ENCODE data around the gene POLD4. TPM values are rescaled to one million over a fixed set of nuclear protein-coding genes. Genes with fewer than 3 reads are reported as not detected.
"Not testable (repeated sequence)": the region's sequence is repeated elsewhere in the genome, so short reads cannot be mapped to it uniquely, and the experiment has no call there.

POLD4 gene
- total RNA-seq, 3 donors from 2014 or later, result 16.4 to 23.8 (median 22.0) TPM

DNA sequence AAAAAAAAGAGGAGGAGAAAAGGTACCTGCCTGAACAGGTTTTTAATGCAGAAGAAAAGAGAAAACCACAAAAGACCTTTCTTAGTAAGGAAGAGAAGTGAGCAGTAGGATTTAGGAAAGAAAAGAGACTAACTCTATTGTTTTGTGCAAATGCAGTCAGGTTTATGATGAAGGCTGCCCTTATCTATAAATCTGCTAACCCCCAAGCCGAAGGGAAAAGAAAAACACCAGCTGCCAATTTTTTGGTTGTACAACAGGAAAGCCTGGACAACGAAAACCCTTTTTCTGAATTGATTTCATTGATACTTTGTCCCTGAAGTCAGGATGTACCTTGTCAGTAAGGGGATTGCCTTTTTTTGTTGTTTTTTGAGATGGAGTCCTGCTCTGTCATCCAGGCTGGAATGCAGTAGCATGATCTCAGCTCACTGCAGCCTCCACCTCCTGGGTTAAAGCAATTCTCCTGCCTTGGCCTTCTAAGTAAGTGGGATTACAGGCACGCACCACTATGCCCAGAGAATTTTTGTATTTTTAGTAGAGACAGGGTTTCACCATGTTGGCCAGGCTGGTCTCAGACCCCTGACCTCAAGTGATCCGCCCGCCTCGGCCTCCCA, 21.2 kb downstream of the POLD4 start:
- H3K9me3 Mint-ChIP-seq, result no peaks in the 10 kb centered on the region
- no peaks in the 10 kb centered on the region for H3K27me3 Mint-ChIP-seq (ENCODE audit: low read depth)
- no peak for ATAC-seq
- H3K4me1 Mint-ChIP-seq (ENCODE audit: low read depth), result no peaks in the 10 kb centered on the region
- no peak overlapping the region for H3K4me3 Mint-ChIP-seq
- no peaks in the 10 kb centered on the region for H3K36me3 Mint-ChIP-seq (ENCODE audit: insufficient read depth)
- no peak for DNase-seq

DNA sequence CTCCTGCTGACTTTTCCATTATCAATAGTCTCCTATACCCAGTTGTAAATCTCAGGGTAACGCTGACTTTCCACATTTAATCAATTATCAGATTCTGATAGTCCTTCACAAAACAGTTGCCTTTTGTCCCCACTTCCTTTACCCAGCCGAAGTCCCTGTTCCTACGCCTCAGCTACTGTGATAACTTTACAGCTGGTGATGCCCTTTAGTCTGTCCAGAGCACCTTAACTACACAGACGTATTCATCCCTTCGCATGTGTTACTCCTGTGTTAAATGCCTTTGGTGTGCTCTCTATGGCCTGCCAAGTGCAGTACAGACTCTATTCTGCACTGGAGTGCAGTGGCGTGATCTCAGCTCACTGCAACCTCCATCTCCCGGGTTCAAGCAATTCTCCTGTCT, 29.8 kb downstream of the POLD4 start:
- Mint-ChIP-seq H3K4me3 (no peak overlapping the region), H3K4me1 (ENCODE audit: low read depth) (peaks cover 2% of the 10 kb centered on the region), H3K36me3 (ENCODE audit: insufficient read depth) (peaks cover 2% of the 10 kb centered on the region), H3K9me3 (no peaks in the 10 kb centered on the region), H3K27me3 (ENCODE audit: low read depth) (no peaks in the 10 kb centered on the region)
- no peak for ATAC-seq
- no peak for DNase-seq

DNA sequence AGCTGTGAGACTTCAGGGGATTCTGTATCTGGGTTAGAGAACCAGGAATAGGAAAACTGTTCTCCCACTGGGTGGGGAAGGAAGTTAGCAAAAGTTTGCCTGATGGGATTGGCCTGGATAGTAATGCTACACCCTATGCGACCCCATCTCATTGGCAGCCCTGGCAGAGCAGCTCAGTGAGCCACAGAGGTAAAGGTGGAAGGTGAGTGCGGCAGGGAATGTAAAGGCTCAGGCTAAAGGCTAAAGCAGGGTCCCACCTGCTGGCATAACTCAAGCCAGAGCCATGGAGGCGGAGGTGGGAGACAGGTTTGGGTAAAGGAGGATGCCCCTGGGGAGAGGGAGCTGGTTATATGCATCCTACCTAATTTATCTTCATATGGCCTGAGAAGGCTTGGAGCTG, 31.3 kb downstream of the POLD4 start:
- peaks cover 2% of the 10 kb centered on the region for H3K36me3 Mint-ChIP-seq (ENCODE audit: insufficient read depth)
- ATAC-seq, result no peak
- peaks cover 8% of the 10 kb centered on the region for H3K4me1 Mint-ChIP-seq (ENCODE audit: low read depth)
- no peaks in the 10 kb centered on the region for H3K9me3 Mint-ChIP-seq
- no peaks in the 10 kb centered on the region for H3K27me3 Mint-ChIP-seq (ENCODE audit: low read depth)
- H3K4me3 Mint-ChIP-seq, result no peak overlapping the region
- DNase-seq, result no peak

DNA sequence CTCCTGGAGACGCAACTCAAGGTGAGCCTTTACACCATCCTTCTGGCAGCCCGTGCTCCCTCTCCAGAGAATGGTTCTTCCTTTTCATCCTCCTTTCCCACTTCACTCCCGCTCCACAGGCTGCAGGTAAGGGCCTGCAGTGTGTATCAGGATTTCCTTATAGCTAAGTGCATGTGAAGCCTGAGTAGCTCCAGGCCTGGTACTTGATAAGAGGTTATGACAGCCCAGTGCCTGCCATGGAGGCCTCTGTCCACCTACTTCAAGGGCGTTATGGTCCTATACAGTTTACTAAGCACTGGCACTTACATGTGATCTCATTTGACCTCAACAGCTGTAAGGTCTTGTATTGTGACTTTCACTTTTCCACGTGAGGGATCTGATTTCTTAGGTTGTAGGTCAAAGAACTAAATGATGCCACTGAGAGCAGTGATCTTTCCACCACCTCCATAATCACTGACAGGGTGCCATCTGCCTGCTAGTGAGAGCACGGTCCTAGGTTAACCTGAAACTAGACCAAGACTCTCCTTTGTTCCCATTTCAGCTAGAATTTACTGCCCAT, 32.0 kb downstream of the POLD4 start:
- DNase-seq (no peak), ATAC-seq (no peak)
- Mint-ChIP-seq H3K4me1 (ENCODE audit: low read depth) (peaks cover 10% of the 10 kb centered on the region), H3K9me3 (no peaks in the 10 kb centered on the region), H3K4me3 (no peak overlapping the region), H3K27me3 (ENCODE audit: low read depth) (no peaks in the 10 kb centered on the region), H3K36me3 (ENCODE audit: insufficient read depth) (peaks cover 2% of the 10 kb centered on the region)

DNA sequence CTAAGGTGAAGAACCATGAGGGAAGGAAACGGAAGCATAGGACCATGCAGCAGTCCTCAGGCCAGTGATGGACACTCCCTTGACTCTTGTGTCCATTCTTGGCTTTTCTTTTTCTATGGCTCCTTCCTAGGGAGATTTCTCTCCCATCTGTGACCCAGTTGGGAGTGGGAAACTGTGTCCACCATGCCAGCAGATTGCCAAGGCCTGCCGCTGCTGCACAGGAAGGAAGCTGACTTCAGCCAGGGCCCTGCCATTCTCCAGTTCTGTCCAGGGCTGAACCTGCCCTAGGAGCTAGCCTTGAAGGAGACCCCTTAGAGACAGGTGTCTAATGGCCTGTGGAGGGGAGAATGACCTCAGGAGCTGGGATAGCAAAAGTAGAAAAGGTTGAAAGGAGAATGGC, 32.7 kb downstream of the POLD4 start:
- Mint-ChIP-seq H3K9me3 (no peaks in the 10 kb centered on the region), H3K36me3 (ENCODE audit: insufficient read depth) (no peaks in the 10 kb centered on the region), H3K27me3 (ENCODE audit: low read depth) (no peaks in the 10 kb centered on the region), H3K4me3 (no peak overlapping the region), H3K4me1 (ENCODE audit: low read depth) (peaks cover 10% of the 10 kb centered on the region)
- no peak for DNase-seq
- ATAC-seq, result no peak

DNA sequence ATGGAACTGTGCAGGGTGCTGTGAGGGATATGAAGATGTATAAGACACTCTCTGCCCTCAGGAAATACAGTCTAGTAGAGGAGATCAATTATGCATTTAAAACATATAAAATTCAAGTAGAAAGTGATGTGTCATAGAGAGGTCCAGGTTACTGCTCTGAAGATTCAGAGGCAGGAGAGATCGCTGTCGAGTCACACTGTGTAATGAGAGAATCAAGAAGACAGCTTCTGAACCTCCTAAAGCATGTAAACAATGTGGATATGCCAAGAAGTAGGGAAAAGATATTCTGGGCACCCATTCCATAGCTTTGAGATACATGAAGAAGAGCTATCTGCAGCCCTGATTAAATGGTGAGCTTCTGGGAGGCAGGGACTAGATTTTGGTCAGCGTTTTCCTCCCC, 33.3 kb downstream of the POLD4 start:
- Mint-ChIP-seq H3K27me3 (ENCODE audit: low read depth) (no peaks in the 10 kb centered on the region), H3K36me3 (ENCODE audit: insufficient read depth) (no peaks in the 10 kb centered on the region), H3K4me1 (ENCODE audit: low read depth) (peaks cover 10% of the 10 kb centered on the region), H3K4me3 (no peak overlapping the region), H3K9me3 (no peaks in the 10 kb centered on the region)
- DNase-seq, result no peak
- ATAC-seq, result no peak

DNA sequence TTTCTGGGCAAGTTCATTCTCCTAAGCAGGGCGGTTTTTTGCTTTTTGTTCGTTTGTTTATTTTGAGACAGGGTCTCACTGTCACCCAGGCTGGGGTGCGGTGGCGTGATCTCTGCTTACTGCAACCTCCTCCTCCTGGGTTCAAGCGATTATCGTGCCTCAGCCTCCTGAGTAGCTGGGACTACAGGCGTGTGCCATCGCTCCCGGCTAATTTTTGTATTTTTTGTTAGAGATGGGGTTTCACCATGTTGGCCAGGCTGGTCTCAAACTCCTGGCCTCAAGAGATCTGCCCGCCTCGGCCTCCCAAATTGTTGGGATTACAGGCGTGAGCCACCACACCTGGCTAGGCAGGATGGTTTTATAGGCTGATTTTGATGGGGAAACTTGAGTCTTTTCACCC, 34.5 kb downstream of the POLD4 start:
- not testable (repeated sequence) for H3K36me3 Mint-ChIP-seq (ENCODE audit: insufficient read depth); H3K9me3 Mint-ChIP-seq; ATAC-seq; DNase-seq; H3K27me3 Mint-ChIP-seq (ENCODE audit: low read depth)
- H3K4me1 Mint-ChIP-seq (ENCODE audit: low read depth), result peaks cover 14% of the 10 kb centered on the region
- H3K4me3 Mint-ChIP-seq, result peak overlapping the region; percentile 91

DNA sequence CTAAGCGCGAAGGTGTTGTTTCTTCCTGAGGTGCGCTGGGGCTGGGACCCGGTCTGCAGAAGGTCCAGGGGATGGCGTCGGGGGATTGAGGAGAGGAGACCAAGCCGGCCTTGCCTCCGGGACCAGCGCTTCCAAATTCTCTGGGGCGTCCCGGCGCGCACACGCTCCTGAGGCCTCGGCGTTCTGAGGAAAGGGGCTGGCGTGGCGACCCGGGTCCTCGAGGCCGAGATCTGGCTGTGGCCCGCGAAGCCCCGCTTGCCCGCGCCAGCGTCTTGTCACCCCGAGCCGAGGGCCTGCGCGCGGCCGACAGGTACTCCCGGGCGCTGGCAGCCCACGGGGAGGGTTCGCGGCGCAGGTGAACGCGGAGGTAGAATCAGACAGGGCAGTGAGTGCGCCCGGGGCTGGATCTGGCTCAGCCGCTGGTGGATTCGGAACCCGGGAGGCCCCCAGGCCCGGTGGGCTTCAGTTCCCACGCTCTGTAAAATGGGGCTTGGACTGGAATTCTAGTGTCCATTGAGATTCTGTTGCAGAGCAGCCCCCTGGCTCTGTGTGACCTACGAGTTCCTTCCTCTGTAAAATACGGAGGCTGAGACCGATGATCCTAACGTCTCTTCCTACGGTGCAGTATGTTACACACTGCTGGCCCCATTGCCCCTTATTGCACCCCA, 35.3 kb downstream of the POLD4 start:
- H3K9me3 Mint-ChIP-seq, result no peaks in the 10 kb centered on the region
- H3K27me3 Mint-ChIP-seq (ENCODE audit: low read depth), result no peaks in the 10 kb centered on the region
- peak overlapping the region; percentile 91 for H3K4me3 Mint-ChIP-seq
- DNase-seq (no peak), ATAC-seq (peak; percentile 17 to 26)
- H3K36me3 Mint-ChIP-seq (ENCODE audit: insufficient read depth), result no peaks in the 10 kb centered on the region
- H3K4me1 Mint-ChIP-seq (ENCODE audit: low read depth), result peaks cover 22% of the 10 kb centered on the region

DNA sequence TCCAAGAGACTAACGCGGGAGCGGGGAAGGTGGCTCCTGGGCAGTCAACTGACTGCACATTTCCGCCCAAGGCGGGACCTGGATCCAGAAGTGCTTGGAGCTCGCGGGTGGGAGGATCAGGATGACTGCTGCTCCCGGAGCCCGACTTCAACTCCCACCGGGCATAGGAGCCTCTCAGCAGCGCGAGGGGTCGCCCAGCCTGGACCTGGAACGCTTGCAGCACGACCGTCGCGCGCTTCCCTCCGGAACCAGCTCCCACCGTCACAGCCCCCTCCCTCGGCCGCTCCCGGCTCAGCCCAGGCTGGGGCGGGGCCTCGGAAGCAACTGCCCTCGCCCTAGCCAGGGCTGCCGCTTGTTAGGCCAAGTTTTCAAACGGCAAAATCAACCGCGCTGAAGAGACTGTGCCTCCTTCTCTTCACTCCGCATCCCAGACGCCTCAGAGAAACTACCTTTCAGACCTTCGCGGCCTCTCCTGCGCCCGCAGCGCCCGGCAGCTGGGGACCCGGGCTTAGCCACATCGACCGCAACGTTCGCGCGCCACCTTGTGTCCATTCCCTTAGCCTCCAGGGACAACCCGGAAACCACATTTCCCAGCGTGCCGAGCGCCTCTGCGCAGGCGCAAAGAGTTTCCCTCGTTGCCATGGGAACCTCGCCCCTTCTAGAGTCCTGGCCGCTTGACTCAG, 36.0 kb downstream of the POLD4 start:
- Mint-ChIP-seq H3K4me1 (ENCODE audit: low read depth) (peaks cover 29% of the 10 kb centered on the region), H3K9me3 (no peaks in the 10 kb centered on the region), H3K27me3 (ENCODE audit: low read depth) (no peaks in the 10 kb centered on the region), H3K4me3 (peak overlapping the region; percentile 91), H3K36me3 (ENCODE audit: insufficient read depth) (no peaks in the 10 kb centered on the region)
- DNase-seq (peak; percentile 99), ATAC-seq (peak; percentile 85 to 90)

DNA sequence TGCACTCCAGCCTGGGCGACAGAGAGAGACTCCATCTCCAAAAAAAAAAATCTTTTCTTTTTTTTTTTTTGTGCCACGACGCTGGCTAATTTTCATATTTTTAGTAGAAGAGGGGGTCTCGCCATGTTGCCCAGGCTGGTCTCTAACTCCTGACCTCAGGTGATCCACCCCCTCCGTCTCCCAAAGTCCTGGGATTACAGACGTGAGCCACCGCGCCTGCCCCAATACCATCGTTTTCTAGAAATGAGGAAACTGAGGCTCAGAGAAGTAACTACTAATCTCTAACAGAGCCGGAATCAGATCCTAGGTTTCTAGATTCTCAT, 36.5 kb downstream of the POLD4 start:
- H3K27me3 Mint-ChIP-seq (ENCODE audit: low read depth), result no peaks in the 10 kb centered on the region
- ATAC-seq, result no peak
- no peaks in the 10 kb centered on the region for H3K36me3 Mint-ChIP-seq (ENCODE audit: insufficient read depth)
- DNase-seq, result no peak
- H3K4me3 Mint-ChIP-seq, result peak overlapping the region; percentile 91
- H3K9me3 Mint-ChIP-seq, result no peaks in the 10 kb centered on the region
- peaks cover 34% of the 10 kb centered on the region for H3K4me1 Mint-ChIP-seq (ENCODE audit: low read depth)

DNA sequence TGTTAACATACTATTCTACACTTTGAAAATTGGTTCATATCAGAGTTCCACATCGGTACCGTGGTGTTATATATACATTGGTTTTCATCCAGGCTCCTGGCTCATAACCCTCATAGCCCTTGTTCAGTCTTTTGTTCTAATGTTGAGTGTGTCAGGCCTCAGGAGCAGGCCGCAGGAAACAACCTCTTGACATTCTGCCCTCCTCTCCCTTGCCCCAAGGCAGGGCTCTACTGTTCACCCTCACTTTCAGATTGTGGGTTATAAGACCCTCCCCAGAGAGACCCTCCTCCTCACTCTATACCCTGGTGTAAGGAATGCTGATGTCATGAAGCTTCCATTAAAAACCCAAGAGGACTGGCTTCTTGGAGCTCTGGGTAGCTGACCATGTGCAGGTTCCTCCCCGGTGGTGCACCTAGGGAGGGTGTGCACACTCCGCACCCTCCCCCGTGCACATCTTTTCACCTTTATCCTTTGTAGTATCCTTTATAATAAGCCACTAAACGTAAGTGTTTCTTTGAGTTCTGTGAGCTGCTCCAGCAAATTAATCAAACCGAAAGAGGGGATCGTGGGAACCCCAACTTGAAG, 37.9 kb downstream of the POLD4 start:
- Mint-ChIP-seq H3K4me3 (peak overlapping the region; percentile 58), H3K9me3 (no peaks in the 10 kb centered on the region), H3K36me3 (ENCODE audit: insufficient read depth) (no peaks in the 10 kb centered on the region), H3K4me1 (ENCODE audit: low read depth) (peaks cover 42% of the 10 kb centered on the region), H3K27me3 (ENCODE audit: low read depth) (no peaks in the 10 kb centered on the region)
- ATAC-seq (no peak), DNase-seq (no peak)

DNA sequence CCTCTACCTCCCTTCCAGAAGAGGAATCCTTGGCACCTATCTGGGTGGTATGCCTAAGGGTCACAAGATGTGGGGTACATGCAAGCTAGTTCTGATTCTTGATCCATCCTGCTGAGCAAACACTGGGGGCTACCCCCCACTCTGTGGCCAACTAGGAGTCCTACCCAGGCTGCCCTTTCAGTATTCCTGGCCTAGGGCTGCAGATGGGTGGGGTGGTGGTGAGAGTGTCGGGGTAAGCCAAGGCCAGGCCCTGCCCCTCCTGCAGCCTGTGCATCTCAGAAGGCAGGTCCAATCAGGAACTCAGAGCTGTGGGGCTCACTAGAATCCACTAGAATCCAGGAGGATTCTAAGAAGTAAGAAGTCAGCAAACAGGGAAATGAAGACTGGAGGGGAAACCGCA, 39.1 kb downstream of the POLD4 start:
- no peak overlapping the region for H3K4me3 Mint-ChIP-seq
- no peaks in the 10 kb centered on the region for H3K36me3 Mint-ChIP-seq (ENCODE audit: insufficient read depth)
- H3K9me3 Mint-ChIP-seq, result no peaks in the 10 kb centered on the region
- H3K4me1 Mint-ChIP-seq (ENCODE audit: low read depth), result peaks cover 42% of the 10 kb centered on the region
- ATAC-seq, result no peak
- no peaks in the 10 kb centered on the region for H3K27me3 Mint-ChIP-seq (ENCODE audit: low read depth)
- no peak for DNase-seq

DNA sequence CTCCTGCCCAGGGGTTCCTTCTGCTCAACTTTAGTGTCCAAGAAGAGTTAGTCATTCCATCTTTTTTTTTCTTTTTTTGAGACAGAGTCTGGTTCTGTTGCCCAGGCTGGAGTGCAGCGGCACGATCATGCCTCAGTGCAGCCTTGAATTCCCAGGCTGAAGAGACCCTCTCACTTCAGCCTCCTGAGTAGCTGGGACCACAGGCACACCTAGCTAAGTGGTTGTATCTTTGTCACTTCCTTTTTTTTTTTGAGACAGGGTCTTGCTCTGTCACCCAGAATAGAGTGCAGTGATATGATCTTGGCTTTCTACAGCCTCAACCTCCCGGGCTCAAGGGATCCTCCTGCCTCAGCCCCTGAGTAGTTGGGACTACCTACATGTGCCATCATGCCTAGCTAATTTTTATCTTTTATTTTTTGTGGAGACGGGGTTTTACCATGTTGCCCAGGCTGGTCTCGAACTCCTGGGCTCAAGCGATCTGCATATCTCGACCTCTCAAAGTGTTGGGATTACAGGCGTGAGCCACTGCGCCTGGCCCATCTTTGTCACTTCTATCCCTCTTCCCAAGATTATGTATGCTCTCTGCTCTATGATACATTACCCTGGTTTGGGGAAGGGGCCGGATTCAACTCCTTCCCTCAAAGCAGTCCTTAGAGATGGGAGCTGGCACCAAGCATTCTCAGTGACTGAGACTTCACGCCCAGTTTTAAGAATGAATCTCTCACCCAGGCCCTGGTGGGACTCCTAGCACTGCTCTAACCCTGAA, 40.0 kb downstream of the POLD4 start:
- ATAC-seq, result no peak
- no peak for DNase-seq
- Mint-ChIP-seq H3K4me3 (peak overlapping the region; percentile 13), H3K36me3 (ENCODE audit: insufficient read depth) (no peaks in the 10 kb centered on the region), H3K9me3 (no peaks in the 10 kb centered on the region), H3K27me3 (ENCODE audit: low read depth) (no peaks in the 10 kb centered on the region), H3K4me1 (ENCODE audit: low read depth) (peaks cover 38% of the 10 kb centered on the region)

Measured in activated T-cell treated with anti-CD3 and anti-CD28 coated beads, Interleukin-2, amount 50 U/mL, for 4 hours (primary cell).